A172 (cell line): ENCODE data around the gene CAPN5. TPM values are rescaled to one million over a fixed set of nuclear protein-coding genes. Genes with fewer than 3 reads are reported as not detected.

Source experiments
- DNase-seq: peaks from one replicate; pipeline ENCODE4 v3.0.0-alpha.2; 2015; ENCODE audit warnings: low spot score
- total RNA-seq: library from RNA; depleted of rRNA; stranded (reverse); fragments of >200 nt; shearing (Covaris generic); gene quantifications from 2 replicates; pipeline ENCODE4 v1.2.3, GENCODE V29; 2014

Gene CAPN5
- total RNA-seq, 1 experiment from 2014 or later, result 15.2 TPM

DNA sequence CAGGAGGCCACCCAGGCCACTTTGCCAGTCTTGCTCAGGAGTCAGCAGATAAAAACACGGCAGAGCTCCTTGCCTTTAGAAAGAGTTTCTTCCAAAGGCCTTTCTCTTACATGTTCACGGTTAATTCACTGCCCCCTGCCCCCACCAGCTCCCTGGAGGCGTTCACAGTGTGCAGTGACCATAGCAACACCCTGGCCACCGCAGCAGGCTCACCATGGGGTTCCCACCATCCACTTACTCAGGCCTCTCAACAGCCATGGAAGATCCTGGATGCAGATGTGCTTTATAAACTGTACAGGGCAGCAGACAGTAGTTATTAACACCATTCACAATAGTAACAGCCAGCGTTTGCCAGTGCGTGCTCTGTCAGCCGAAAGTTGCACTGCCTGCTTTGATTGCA lies 50.7 kb downstream of the CAPN5 start:
- no peak for DNase-seq

DNA sequence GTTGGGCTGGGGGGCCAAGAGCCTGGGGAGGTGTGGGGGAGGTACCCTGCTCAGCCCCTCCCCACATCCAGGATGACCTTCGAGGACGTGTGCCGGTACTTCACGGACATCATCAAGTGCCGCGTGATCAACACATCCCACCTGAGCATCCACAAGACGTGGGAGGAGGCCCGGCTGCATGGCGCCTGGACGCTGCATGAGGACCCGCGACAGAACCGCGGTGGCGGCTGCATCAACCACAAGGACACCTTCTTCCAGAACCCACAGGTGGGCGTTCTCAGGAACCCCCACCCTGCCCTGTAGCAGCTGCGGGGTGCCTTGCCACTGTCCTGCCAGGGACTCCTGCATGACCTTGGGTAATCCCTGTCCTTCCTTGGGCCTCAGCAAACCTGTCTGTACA lies 51.3 kb downstream of the CAPN5 start:
- no peak for DNase-seq

- DNase-seq, result no peak
Measured at GRCh38 chr11:77118971-77119370, 52.2 kb downstream of the CAPN5 start.

DNA sequence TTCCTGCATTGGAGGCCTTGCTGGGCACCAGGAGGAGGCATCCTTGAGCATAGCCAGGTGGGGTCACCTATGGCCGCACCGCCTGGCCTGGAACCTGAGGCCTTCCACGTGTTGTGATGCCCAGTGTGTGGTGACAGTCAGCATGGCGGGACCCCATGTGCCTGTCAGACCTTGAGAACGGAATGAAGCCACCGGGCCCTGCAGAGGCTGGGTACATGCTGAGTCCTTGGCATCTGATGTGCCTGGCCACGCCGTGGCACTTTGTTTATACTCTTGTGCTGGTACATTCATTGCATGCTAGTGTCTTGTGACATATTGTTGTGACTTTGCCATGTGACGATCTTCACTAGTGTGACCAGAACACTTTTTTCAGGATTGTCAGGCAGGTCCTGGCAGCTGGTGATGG lies 52.8 kb downstream of the CAPN5 start:
- no peak for DNase-seq

- no peak for DNase-seq
Measured at GRCh38 chr11:77120571-77120970, 53.8 kb downstream of the CAPN5 start.

- no peak for DNase-seq
Measured at GRCh38 chr11:77121096-77121640, 54.4 kb downstream of the CAPN5 start.

DNA sequence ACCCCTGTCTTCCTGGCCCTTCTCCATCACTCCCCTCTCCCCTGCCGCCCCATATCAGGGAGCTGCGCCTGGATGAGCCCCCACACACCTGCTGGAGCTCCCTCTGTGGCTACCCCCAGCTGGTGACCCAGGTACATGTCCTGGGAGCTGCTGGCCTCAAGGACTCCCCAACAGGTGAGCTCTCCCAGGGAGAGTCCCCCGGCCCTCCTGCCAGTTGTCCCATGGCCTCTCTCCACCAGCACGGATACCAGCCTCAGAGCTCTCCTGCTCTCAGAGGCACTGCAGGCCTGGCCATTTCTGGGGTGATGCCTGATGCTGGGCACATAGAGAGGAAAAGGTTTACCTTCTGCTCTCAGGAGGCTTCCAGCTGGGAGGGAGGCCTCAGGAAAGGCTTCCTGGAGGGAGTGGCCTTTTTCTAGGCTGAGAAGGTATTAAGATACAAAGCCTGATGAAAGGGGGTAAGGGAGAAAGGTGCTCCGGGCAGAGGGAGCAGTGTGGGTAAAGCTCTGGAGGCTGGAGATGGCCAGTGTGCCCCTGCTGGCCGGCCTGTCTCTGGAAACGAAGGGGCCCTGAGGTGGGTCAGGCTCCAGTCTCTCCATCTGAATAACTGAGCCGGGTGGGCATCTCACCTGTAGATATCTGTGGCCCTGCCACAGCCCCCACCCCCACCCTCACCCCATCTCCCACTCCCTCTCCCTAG lies 55.3 kb downstream of the CAPN5 start:
- no peak for DNase-seq

GRCh38 chr11:77122576-77123212 lies 55.9 kb downstream of the CAPN5 start:
- DNase-seq, result no peak

GRCh38 chr11:77123591-77123990 lies 56.8 kb downstream of the CAPN5 start:
- DNase-seq, result no peak

- no peak for DNase-seq
Measured at GRCh38 chr11:77124041-77124440, 57.3 kb downstream of the CAPN5 start.

- no peak for DNase-seq
Measured at GRCh38 chr11:77124488-77124887, 57.7 kb downstream of the CAPN5 start.

DNA sequence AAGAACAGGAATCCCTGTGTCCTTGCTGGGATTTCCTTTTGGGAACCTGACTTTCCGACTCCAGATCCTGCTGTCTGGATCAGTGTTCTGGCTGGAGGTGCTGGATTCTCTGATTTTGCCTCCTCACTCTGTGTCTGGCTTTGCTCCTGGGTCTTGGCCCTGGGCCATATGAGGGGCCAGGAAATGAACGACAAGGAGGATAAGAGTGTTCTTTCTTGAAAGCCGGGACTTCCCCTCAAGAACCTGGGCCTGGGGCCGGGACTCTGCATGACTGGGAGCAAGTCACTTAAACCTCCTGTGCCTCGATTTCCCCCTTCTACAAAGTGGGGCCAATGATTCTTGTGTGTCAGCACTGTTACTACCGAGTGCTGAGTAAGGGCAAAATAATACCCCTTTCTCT lies 58.4 kb downstream of the CAPN5 start:
- DNase-seq, result no peak

- no peak for DNase-seq
Measured at GRCh38 chr11:77125695-77126094, 58.9 kb downstream of the CAPN5 start.

DNA sequence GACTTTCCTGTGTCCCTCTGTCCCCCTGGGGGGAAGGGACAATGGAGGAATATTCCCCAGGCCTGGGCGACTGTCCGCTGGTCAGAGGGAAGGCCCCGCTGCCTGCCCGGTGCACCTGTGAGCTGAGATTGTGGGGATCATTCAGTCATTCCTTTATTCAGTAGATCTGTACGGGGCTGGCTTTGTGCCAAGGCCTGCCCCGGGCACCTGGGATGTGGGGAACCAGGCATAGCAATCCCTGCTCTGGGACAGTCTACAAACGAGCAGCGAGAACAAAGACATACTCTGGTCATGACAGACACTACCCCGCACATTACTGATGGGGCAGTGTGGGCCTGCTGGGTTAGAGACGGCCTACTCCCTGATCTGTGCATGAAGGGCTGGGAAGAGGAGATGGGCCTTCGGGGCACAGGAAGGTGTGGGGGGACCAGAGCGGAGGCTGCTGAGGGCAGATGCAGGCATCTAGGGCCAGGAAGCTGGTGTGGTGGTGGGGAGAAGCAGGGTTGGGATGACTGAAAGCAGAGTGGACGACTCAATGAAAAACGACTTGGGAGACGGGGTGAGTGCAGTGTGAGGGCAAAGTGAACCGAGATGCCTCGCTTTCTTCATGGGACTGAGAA lies 59.5 kb downstream of the CAPN5 start:
- DNase-seq, result no peak

DNA sequence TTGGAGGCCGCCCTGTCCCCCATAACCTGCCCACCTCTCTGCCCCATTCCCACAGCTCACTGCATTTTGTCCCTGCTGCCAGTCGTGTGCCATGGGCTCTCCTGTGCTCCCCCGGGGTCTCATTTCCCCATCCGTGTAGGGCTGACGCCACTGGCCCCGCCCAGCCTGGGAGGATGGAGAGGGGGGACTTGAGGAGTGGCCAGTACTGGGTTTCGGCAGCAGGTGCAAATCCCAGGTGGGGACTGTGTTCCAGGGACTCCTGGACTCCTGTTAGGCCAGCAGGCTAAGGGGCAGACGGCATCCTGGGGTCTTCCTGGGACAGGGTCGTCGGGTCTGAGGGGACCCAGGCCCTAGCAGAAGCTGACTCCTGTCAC lies 60.1 kb downstream of the CAPN5 start:
- DNase-seq, result no peak

DNA sequence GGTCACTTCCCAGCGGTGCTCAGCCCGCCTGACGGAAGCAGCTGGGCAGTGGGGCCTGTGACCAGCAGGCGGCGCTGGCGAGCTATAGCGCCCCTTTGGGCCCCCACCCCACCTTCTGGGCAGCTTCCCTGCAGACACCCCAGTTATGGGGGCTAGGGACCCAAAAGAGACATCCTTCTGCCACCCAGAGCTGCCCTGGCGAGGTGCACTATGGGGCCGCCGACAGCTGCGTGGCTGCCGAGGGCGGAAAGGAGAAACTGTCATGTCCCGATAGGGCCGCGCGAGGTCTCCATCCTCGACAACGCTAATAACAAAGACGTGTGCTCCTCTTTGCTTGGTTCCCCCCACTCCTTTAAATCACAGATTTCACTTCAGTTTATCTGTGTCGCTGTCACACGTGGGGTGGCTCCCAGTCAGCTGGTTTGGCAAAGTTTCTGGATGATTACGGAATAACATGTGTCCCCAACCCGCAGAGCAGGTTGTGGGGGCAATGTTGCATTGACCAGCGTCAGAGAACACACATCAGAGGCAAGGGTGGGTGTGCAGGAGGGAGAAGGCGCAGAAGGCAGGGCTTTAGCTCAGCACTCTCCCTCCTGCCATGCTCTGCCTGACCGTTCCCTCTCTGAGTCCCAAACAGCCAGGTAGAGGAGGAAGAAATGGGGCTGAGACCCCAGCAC lies 60.6 kb downstream of the CAPN5 start:
- DNase-seq, result no peak

DNA sequence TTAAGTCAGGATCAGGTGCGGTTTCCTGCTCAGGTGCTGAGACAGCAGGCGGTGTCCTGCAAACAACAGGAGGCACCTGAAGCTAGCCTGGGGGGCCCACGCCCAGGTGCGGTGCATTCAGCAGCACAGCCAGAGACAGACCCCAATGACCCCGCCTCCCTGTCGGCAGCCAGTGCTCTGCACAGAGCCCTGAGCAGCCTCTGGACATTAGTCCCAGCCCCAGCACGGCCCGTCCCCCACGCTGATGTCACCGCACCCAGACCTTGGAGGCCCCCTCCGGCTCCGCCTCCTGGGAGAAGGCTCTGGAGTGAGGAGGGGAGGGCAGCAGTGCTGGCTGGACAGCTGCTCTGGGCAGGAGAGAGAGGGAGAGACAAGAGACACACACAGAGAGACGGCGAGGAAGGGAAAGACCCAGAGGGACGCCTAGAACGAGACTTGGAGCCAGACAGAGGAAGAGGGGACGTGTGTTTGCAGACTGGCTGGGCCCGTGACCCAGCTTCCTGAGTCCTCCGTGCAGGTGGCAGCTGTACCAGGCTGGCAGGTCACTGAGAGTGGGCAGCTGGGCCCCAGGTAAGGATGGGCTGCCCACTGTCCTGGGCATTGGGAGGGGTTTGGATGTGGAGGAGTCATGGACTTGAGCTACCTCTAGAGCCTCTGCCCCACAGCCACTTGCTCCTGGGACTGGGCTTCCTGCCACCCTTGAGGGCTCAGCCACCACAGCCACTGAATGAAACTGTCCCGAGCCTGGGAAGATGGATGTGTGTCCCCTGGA lies 61.3 kb downstream of the CAPN5 start, which contains the start of gene MYO7A:
Gene MYO7A, plus strand, starts transcription at position 327 of the 772 bp plus-strand sequence. CDS start 2,389 bp downstream, outside the sequence.
- DNase-seq, result no peak

DNA sequence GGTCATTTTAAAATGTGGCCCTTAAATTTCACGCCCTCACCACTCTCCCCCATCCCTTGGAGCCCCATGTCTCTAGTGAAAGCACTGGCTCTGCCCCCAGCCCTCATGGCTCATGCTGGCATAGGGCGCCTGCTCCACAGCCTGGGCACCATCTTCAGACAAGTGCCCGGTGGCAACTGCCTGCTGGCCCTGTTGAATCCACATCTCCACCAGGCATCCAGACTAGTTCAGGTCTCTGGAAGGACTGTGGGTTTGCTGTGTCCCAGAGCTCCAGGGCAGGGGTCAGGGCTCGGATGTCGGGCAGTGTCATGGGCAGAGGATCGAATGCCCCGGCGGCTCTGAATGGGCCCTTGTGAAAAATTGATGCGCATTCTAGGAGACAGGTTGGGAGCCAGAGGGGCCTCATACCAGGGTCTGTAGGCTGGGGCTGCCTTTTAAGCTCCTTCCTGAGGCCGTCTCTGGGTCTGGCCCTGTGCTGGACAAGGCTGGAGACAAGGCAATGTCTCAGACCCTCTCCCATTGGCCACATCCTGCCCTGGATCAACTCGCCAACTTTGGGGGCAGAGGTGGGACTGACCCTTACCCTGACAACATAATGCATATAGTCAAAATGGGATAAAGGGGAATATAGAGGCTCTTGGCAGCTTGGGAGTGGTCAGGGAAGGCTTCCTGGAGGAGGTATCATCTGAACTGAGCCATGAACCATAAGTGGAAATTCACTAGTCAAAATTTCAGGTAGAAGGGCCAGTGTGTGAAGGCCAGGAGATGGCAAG lies 62.5 kb downstream of the CAPN5 start:
- no peak for DNase-seq

DNA sequence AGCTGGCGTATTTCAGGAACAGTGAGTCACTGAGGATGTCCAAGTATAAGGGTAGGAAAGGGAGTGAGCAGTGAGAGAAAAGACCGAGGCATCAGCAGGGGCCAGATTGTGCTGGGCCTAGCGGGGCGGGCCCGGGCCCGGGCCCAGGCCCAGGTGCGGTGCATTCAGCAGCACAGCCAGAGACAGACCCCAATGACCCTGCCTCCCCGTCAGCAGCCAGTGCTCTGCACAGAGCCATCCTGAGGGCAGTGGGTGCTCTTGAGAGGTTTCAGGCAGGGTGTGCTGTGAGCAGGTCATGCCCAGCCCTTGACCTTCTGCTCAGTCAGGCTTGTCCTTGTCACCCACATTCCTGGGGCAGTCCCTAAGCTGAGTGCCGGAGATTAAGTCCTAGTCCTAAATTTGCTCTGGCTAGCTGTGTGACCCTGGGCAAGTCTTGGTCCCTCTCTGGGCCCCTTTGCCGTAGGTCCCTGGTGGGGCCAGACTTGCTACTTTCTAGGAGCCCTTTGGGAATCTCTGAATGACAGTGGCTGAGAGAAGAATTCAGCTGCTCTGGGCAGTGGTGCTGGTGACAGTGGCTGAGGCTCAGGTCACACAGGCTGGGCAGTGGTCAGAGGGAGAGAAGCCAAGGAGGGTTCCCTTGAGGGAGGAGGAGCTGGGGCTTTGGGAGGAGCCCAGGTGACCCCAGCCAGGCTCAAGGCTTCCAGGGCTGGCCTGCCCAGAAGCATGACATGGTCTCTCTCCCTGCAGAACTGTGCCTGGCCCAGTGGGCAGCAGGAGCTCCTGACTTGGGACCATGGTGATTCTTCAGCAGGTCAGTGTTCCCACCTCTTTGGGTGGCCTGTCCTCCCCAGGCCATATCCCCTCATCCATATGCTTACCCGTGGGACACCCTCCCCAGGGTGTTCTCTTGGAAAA lies 63.3 kb downstream of the CAPN5 start:
- no peak for DNase-seq
